B cell (primary cell): ENCODE data around the gene ZNF423. TPM values are rescaled to one million over a fixed set of nuclear protein-coding genes. Genes with fewer than 3 reads are reported as not detected.

Experiments
- ATAC-seq: fragments of 200-7000 bp; cut with Tn5 transposase; one replicate; pipeline ENCODE4 v1.10.0; 2021; ENCODE audit warnings: low read depth, mild to moderate bottlenecking, moderate number of reproducible peaks, moderate library complexity
- CTCF ChIA-PET: fragments of 350-600 bp; sonication (Branson Sonifier 250); formaldehyde crosslinking; loops from one replicate; lab custom pipeline; 2021; ENCODE audit warnings: antibody characterized with exemption, inconsistent platforms; lab: Charles Lee
- POLR2A ChIA-PET: fragments of 350-600 bp; sonication (Branson Sonifier 250); formaldehyde crosslinking; loops from one replicate; lab custom pipeline; 2021; ENCODE audit warnings: antibody characterized with exemption; lab: Charles Lee
- DNase-seq: peaks from one replicate; pipeline ENCODE4 v3.0.0; 2013
- H2AFZ ChIP-seq: 2 replicates; pipeline ENCODE4 v1.6.1; 2012; ENCODE audit warnings: mild to moderate bottlenecking, low read depth, low read length; ENCODE audit not compliant: insufficient read depth, poor library complexity, severe bottlenecking
- H3K27ac ChIP-seq, 2 donors: 1 replicate in 1 of 2; 2 replicates in 1 of 2; pipeline ENCODE4 v1.5.1; 2012 to 2013; ENCODE audit warnings: low read length in 2 of 2, mild to moderate bottlenecking in 2 of 2, moderate library complexity in 1 of 2
- H3K27me3 ChIP-seq, 4 experiments: fragments of 200-600 bp in 1 of 4; sonication (generic) in 1 of 4; replicated peaks in 1 of 4; 1 replicate in 2 of 4; 2 replicates in 2 of 4; pipeline versions ENCODE4 v1.6.1 to v1.7.0; 2013 to 2016; ENCODE audit warnings: low read length in 3 of 4, mild to moderate bottlenecking in 2 of 4, mixed read lengths in 1 of 4, moderate library complexity in 1 of 4; ENCODE audit not compliant: insufficient read depth in 4 of 4, control insufficient read depth in 3 of 4; ENCODE audit errors: control extremely low read depth in 1 of 4
- H3K36me3 ChIP-seq, 2 experiments: replicated peaks in 1 of 2; 1 replicate in 1 of 2; 2 replicates in 1 of 2; pipeline versions ENCODE4 v1.6.1 to v1.7.1; 2013; ENCODE audit warnings: low read length in 1 of 2; ENCODE audit not compliant: insufficient read depth in 2 of 2, control insufficient read depth in 1 of 2; ENCODE audit errors: control extremely low read depth in 1 of 2, extremely low read depth in 1 of 2
- H3K4me1 ChIP-seq, 2 donors: fragments of 200-600 bp in 1 of 2; sonication (generic) in 1 of 2; 1 replicate in 1 of 2; 2 replicates in 1 of 2; pipeline versions ENCODE4 v1.5.1 to v1.6.1; 2013 to 2017; ENCODE audit warnings: low read length in 2 of 2; ENCODE audit not compliant: control insufficient read depth in 2 of 2, insufficient read depth in 2 of 2
- H3K4me2 ChIP-seq: replicated peaks from 2 replicates; pipeline ENCODE3; 2012; ENCODE audit warnings: mild to moderate bottlenecking, low read depth, low read length; ENCODE audit not compliant: poor library complexity, severe bottlenecking
- H3K4me3 ChIP-seq, 5 experiments: fragments of 200-600 bp in 1 of 5; sonication (generic) in 1 of 5; 1 replicate in 3 of 5; 2 replicates in 2 of 5; pipeline versions ENCODE4 v1.5.1 to v1.7.0; 2011 to 2016; ENCODE audit warnings: low read length in 4 of 5, mild to moderate bottlenecking in 4 of 5, low read depth in 2 of 5, control low read depth in 1 of 5, moderate library complexity in 1 of 5; ENCODE audit not compliant: insufficient read depth in 1 of 5; ENCODE audit errors: control extremely low read depth in 1 of 5, extremely low read depth in 1 of 5
- H3K79me2 ChIP-seq: fragments of 200-600 bp; sonication (generic); one replicate; pipeline ENCODE4 v1.6.0; 2016; ENCODE audit warnings: low read length; ENCODE audit not compliant: control insufficient read depth, insufficient read depth
- H3K9ac ChIP-seq: fragments of 200-600 bp; sonication (generic); 2 replicates; pipeline ENCODE4 v1.6.1; 2017; ENCODE audit warnings: mild to moderate bottlenecking, low read length, moderate library complexity
- H3K9me3 ChIP-seq, 3 donors: one replicate each; pipeline versions ENCODE4 v1.6.1 to v1.7.1; 2013; ENCODE audit warnings: low read length in 2 of 3; ENCODE audit not compliant: control insufficient read depth in 2 of 3, insufficient read depth in 1 of 3; ENCODE audit errors: control extremely low read depth in 1 of 3
- H4K20me1 ChIP-seq: 2 replicates; pipeline ENCODE4 v1.6.0; 2012; ENCODE audit warnings: mild to moderate bottlenecking, low read length; ENCODE audit not compliant: insufficient read depth, control insufficient read depth, poor library complexity, severe bottlenecking
- H3K27ac Mint-ChIP-seq: one replicate; pipeline ENCODE4 v1.8.0; 2021; ENCODE audit warnings: mixed read lengths
- H3K27me3 Mint-ChIP-seq: one replicate; pipeline ENCODE4 v1.8.0; 2021; ENCODE audit warnings: mixed read lengths
- H3K4me1 Mint-ChIP-seq: one replicate; pipeline ENCODE4 v1.8.0; 2021; ENCODE audit warnings: mixed read lengths
- H3K4me3 Mint-ChIP-seq: one replicate; pipeline ENCODE4 v1.8.0; 2021; ENCODE audit warnings: mixed read lengths
- H3K9me3 Mint-ChIP-seq: one replicate; pipeline ENCODE4 v1.8.0; 2022; ENCODE audit warnings: mixed read lengths; ENCODE audit not compliant: insufficient read depth
- CTCF ChIP-seq: fragments of 200-600 bp; IDR thresholded peaks from one replicate; pipeline ENCODE4 v1.8.0; 2022; ENCODE audit warnings: antibody characterized with exemption, mild to moderate bottlenecking
- EZH2 ChIP-seq: IDR thresholded peaks from 2 replicates; pipeline ENCODE4 v1.6.1; 2012; ENCODE audit warnings: borderline replicate concordance, low read depth, mild to moderate bottlenecking, moderate library complexity, low read length; ENCODE audit not compliant: insufficient read depth, poor library complexity, severe bottlenecking
- WGBS: methylation state at CpG from one replicate; pipeline ENCODE4 v1.1.5; 2013; ENCODE audit warnings: missing lambda C conversion rate; ENCODE audit not compliant: insufficient coverage; 5-methylcytosine and 5-hydroxymethylcytosine counted together
- intact Hi-C: fragments of 100-400 bp; cut with micrococcal nuclease; formaldehyde crosslinking; loops from one replicate; pipeline ENCODE4 v1.10.0; 2022
- polyA plus RNA-seq: library from polyadenylated mRNA; depleted of rRNA; stranded (reverse); fragments of >200 nt; gene quantifications from 2 replicates; pipeline ENCODE4 v1.2.3, GENCODE V29; 2012
- total RNA-seq, 2 donors: library from RNA; stranded (reverse); fragments of 120-200 nt in 1 of 2; gene quantifications; 1 replicate in 1 of 2; 2 replicates in 1 of 2; pipeline versions ENCODE4 v1.2.3 to v1.2.4, GENCODE V29; 2013 to 2022

Gene ZNF423
- total and polyA plus RNA-seq, 2 donors (not counting 1 experiment from before 2014, with no cell fraction given) = not detected

GRCh38 chr16:49468611-49469310 lies 387.2 kb downstream of the ZNF423 start:
- no peak for TF ChIP-seq CTCF
- TF ChIP-seq EZH2 = no peak
- WGBS = 28% methylated on average over 3 of the region's 3 CpGs
- peaks cover 14% of the 10 kb centered on the region for H3K4me1 Mint-ChIP-seq
- ChIA-PET POLR2A (no interaction called here), CTCF (no interaction called here)
- Histone ChIP-seq H4K20me1 (no peaks in the 10 kb centered on the region), H3K4me1 (peaks cover 18 to 21% of the 10 kb centered on the region in 2 donors), H3K9ac (no peak overlapping the region), H3K79me2 (no peaks in the 10 kb centered on the region), H3K27me3 (no peaks in the 10 kb centered on the region), H3K9me3 (no peaks in the 10 kb centered on the region), H3K27ac (no peak overlapping the region), H3K4me2 (no peak overlapping the region), H3K4me3 (no peak overlapping the region), H2AFZ (no peak overlapping the region), H3K36me3 (no peaks in the 10 kb centered on the region)
- intact Hi-C loops = no loop called here
- ATAC-seq = peak; percentile 57
- H3K27ac Mint-ChIP-seq = peak overlapping the region; percentile 47
- H3K9me3 Mint-ChIP-seq = no peaks in the 10 kb centered on the region
- no peak overlapping the region for H3K4me3 Mint-ChIP-seq
- H3K27me3 Mint-ChIP-seq = no peaks in the 10 kb centered on the region
- DNase-seq = no peak

- no peaks in the 10 kb centered on the region for H3K27me3 Mint-ChIP-seq
- H3K36me3 ChIP-seq = no peaks in the 10 kb centered on the region
- ATAC-seq (no peak), DNase-seq (no peak)
- H3K79me2 ChIP-seq = no peaks in the 10 kb centered on the region
- H3K4me3 Mint-ChIP-seq = no peak overlapping the region
- no peaks in the 10 kb centered on the region for H3K9me3 ChIP-seq
- H3K27ac ChIP-seq = no peak overlapping the region
- no peak overlapping the region for H3K4me2 ChIP-seq
- peaks cover 24% of the 10 kb centered on the region for H3K4me1 Mint-ChIP-seq
- no peak overlapping the region for H3K4me3 ChIP-seq
- no peak overlapping the region for H3K27ac Mint-ChIP-seq
- WGBS = 92% methylated on average over 8 of the region's 12 CpGs
- POLR2A ChIA-PET = no interaction called here
- intact Hi-C loops = no loop called here
- peaks cover 28 to 31% of the 10 kb centered on the region in 2 donors for H3K4me1 ChIP-seq
- no peaks in the 10 kb centered on the region for H4K20me1 ChIP-seq
- no peak overlapping the region for H3K9ac ChIP-seq
- no peak overlapping the region for H2AFZ ChIP-seq
- no peak for TF ChIP-seq EZH2
- TF ChIP-seq CTCF = no peak
- no peaks in the 10 kb centered on the region for H3K27me3 ChIP-seq
- H3K9me3 Mint-ChIP-seq = no peaks in the 10 kb centered on the region
- CTCF ChIA-PET = no interaction called here
Observed at GRCh38 chr16:49467540-49468372, 388.2 kb downstream of the ZNF423 start.
